DND-41 (cell line): ENCODE results near the gene MAPKAPK3.

Source experiments
- EZH2 ChIP-seq: IDR thresholded peaks from 3 replicates; pipeline ENCODE4 v1.6.1; 2012; ENCODE audit warnings: borderline replicate concordance, low read depth, mild to moderate bottlenecking, moderate library complexity, low read length, inconsistent platforms; ENCODE audit not compliant: severe bottlenecking
- TF ChIP-seq, protein P1 (sequence below): IDR thresholded peaks from 2 replicates; pipeline ENCODE4 v1.5.1; 2012; ENCODE audit warnings: borderline replicate concordance, low read length, moderate library complexity, mild to moderate bottlenecking; ENCODE audit not compliant: poor library complexity, severe bottlenecking; ENCODE audit errors: extremely low read depth

DNA sequence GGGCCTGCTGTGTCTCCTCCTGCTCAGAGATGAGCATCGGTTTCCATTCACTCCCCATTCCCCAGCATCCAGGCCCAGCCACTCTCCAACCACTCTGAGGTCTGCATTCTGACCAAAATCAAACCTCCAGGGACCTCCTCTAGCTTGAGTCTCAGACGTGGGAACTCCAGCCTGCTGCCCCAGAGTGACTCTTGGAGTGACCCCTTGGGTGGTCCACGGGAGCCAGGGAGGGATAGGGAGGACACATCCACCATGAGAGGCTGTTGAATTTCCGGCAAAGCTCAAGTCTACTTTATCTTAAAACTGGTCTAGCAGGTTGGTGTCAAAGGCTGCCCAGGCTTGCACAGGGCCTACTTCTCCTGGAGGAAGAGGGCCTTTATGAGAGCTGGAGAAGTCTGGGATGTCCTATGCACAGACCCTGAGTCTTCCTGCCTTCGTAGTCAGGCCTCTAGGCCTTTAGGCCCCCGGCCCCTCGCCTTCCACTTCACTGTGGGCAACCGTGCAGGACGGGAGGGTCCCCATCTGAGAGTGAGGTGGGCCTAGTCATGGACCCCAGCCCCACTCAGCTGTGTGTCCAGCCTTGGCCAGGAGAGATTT is 14.3 kb upstream of the MAPKAPK3 start:
- TF ChIP-seq, protein P1, sequence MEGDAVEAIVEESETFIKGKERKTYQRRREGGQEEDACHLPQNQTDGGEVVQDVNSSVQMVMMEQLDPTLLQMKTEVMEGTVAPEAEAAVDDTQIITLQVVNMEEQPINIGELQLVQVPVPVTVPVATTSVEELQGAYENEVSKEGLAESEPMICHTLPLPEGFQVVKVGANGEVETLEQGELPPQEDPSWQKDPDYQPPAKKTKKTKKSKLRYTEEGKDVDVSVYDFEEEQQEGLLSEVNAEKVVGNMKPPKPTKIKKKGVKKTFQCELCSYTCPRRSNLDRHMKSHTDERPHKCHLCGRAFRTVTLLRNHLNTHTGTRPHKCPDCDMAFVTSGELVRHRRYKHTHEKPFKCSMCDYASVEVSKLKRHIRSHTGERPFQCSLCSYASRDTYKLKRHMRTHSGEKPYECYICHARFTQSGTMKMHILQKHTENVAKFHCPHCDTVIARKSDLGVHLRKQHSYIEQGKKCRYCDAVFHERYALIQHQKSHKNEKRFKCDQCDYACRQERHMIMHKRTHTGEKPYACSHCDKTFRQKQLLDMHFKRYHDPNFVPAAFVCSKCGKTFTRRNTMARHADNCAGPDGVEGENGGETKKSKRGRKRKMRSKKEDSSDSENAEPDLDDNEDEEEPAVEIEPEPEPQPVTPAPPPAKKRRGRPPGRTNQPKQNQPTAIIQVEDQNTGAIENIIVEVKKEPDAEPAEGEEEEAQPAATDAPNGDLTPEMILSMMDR: no peak
- TF ChIP-seq EZH2: no peak
